Neural progenitor cell (in vitro differentiated cells): Measurements from ENCODE around the gene MYO7B. TPM values are rescaled to one million over a fixed set of nuclear protein-coding genes. Genes with fewer than 3 reads are reported as not detected.

Source experiments
- DNase-seq: peaks from one replicate; pipeline ENCODE4 v3.0.0-alpha.2; 2016; ENCODE audit warnings: low spot score
- H2AFZ ChIP-seq: fragments of 200-600 bp; sonication (generic); replicated peaks from 2 replicates; pipeline ENCODE4 v1.6.1; 2016; ENCODE audit warnings: antibody characterized with exemption
- H3F3A ChIP-seq: fragments of 200-600 bp; sonication (generic); 2 replicates; pipeline ENCODE4 v1.6.1; 2016; ENCODE audit warnings: antibody characterized with exemption, low read depth
- H3K27ac ChIP-seq: fragments of 200-600 bp; sonication (generic); 2 replicates; pipeline ENCODE4 v1.5.1; 2016; ENCODE audit warnings: mild to moderate bottlenecking
- H3K27me3 ChIP-seq: fragments of 200-600 bp; sonication (generic); 2 replicates; pipeline ENCODE4 v1.6.1; 2016; ENCODE audit warnings: mild to moderate bottlenecking, moderate library complexity
- H3K36me3 ChIP-seq: fragments of 200-600 bp; sonication (generic); 2 replicates; pipeline ENCODE4 v1.5.1; 2016
- H3K4me1 ChIP-seq: fragments of 200-600 bp; sonication (generic); 2 replicates; pipeline ENCODE4 v1.6.1; 2016; ENCODE audit warnings: mixed run types
- H3K4me2 ChIP-seq: fragments of 200-600 bp; sonication (generic); 2 replicates; pipeline ENCODE4 v1.6.1; 2016
- H3K4me3 ChIP-seq: fragments of 200-600 bp; sonication (generic); 2 replicates; pipeline ENCODE4 v1.5.1; 2016
- H3K79me2 ChIP-seq: fragments of 200-600 bp; sonication (generic); 2 replicates; pipeline ENCODE4 v1.6.1; 2016; ENCODE audit warnings: low read depth
- H3K9ac ChIP-seq: fragments of 200-600 bp; sonication (generic); 2 replicates; pipeline ENCODE4 v1.6.1; 2016
- H3K9me3 ChIP-seq: fragments of 200-600 bp; sonication (generic); 2 replicates; pipeline ENCODE4 v1.5.1; 2016; ENCODE audit warnings: low read depth
- H4K20me1 ChIP-seq: fragments of 200-600 bp; sonication (generic); 2 replicates; pipeline ENCODE4 v1.6.1; 2016; ENCODE audit warnings: low read depth
- H3K27ac Mint-ChIP-seq: 3 replicates; pipeline ENCODE4 v1.8.0; 2021; ENCODE audit warnings: mixed read lengths
- H3K27me3 Mint-ChIP-seq: 2 replicates; pipeline ENCODE4 v1.8.0; 2022; ENCODE audit warnings: low read depth, mild to moderate bottlenecking, inconsistent platforms, moderate library complexity, mixed read lengths; ENCODE audit not compliant: insufficient read depth
- H3K36me3 Mint-ChIP-seq: 3 replicates; pipeline ENCODE4 v1.8.0; 2021; ENCODE audit warnings: mixed read lengths
- H3K4me1 Mint-ChIP-seq: 3 replicates; pipeline ENCODE4 v1.8.0; 2021; ENCODE audit warnings: mixed read lengths
- H3K4me3 Mint-ChIP-seq: 3 replicates; pipeline ENCODE4 v1.8.0; 2021; ENCODE audit warnings: mild to moderate bottlenecking, moderate library complexity, mixed read lengths
- H3K9me3 Mint-ChIP-seq: 3 replicates; pipeline ENCODE4 v1.8.0; 2020; ENCODE audit warnings: mixed read lengths
- EZH2 ChIP-seq: fragments of 200-600 bp; sonication (generic); IDR thresholded peaks from 2 replicates; pipeline ENCODE4 v1.6.1; 2017; ENCODE audit warnings: antibody characterized with exemption, mild to moderate bottlenecking, moderate library complexity
- EZH2phosphoT487 ChIP-seq: fragments of 200-600 bp; sonication (generic); IDR thresholded peaks from 2 replicates; pipeline ENCODE4 v1.6.1; 2017; ENCODE audit warnings: antibody characterized with exemption
- total RNA-seq: library from RNA; depleted of rRNA; stranded (reverse); fragments of >200 nt; gene quantifications from 2 replicates; pipeline ENCODE4 v1.2.3, GENCODE V29; 2015; ENCODE audit warnings: low replicate concordance
- TF ChIP-seq, protein P1 (sequence below): fragments of 200-600 bp; sonication (generic); IDR thresholded peaks from 2 replicates; pipeline ENCODE4 v1.5.1; 2017; ENCODE audit warnings: antibody characterized with exemption, mild to moderate bottlenecking

The MYO7B gene
- total RNA-seq, 1 donor from 2014 or later = not detected

DNA sequence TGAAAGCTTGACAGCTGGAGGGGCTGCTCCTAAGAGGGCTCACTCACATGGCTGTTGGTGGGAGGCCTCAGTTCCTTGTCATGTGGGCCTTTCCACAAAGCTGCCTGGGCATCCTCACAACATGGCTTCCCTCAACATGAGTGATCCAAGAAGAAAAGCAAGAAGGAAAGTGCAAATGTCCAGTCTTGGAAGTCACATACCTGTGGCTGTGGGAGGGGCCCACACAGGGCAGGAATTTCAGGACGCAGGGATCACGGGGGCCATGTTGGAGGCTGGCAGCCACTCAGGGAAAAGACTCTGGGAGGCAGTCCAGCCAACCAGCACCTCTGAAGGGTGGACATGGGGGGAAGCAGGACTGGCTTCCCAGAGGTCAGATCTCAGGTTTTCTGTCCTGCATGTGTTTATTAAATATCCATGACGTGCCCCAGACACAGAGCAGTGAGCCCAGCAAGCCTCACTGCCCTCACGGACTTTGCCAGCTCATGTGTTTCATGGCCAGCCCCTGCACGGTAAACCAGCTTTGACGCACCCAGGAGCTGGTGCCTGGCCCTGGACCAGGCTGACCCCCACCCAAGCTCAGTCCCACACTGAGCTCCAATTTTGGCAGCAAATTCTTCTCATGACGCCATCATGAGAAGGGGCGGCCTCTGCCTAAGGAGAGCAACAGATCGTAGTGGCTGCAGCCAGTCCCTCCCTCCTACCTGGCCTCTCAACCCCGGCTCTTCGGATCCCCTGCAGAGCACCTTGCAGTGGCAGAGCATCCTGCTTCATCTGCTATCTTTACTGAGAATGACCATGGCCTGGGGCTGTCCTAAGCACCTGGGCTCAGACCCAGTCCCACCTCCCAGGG lies 75.8 kb downstream of the MYO7B start:
- no peaks in the 10 kb centered on the region for H3K27me3 ChIP-seq
- no peak overlapping the region for H3K9ac ChIP-seq
- Mint-ChIP-seq H3K27me3 (peaks cover 2% of the 10 kb centered on the region), H3K4me3 (peak overlapping the region; percentile 46), H3K9me3 (peaks cover 9% of the 10 kb centered on the region), H3K36me3 (no peaks in the 10 kb centered on the region), H3K4me1 (no peaks in the 10 kb centered on the region), H3K27ac (peak overlapping the region; percentile 57)
- no peaks in the 10 kb centered on the region for H3F3A ChIP-seq
- no peak overlapping the region for H2AFZ ChIP-seq
- no peak overlapping the region for H3K27ac ChIP-seq
- no peaks in the 10 kb centered on the region for H4K20me1 ChIP-seq
- peaks cover 7% of the 10 kb centered on the region for H3K4me1 ChIP-seq
- no peak for DNase-seq
- no peaks in the 10 kb centered on the region for H3K79me2 ChIP-seq
- peaks cover 7% of the 10 kb centered on the region for H3K9me3 ChIP-seq
- H3K4me3 ChIP-seq = no peak overlapping the region
- TF ChIP-seq, protein P1, sequence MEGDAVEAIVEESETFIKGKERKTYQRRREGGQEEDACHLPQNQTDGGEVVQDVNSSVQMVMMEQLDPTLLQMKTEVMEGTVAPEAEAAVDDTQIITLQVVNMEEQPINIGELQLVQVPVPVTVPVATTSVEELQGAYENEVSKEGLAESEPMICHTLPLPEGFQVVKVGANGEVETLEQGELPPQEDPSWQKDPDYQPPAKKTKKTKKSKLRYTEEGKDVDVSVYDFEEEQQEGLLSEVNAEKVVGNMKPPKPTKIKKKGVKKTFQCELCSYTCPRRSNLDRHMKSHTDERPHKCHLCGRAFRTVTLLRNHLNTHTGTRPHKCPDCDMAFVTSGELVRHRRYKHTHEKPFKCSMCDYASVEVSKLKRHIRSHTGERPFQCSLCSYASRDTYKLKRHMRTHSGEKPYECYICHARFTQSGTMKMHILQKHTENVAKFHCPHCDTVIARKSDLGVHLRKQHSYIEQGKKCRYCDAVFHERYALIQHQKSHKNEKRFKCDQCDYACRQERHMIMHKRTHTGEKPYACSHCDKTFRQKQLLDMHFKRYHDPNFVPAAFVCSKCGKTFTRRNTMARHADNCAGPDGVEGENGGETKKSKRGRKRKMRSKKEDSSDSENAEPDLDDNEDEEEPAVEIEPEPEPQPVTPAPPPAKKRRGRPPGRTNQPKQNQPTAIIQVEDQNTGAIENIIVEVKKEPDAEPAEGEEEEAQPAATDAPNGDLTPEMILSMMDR = no peak
- TF ChIP-seq EZH2 (no peak), EZH2phosphoT487 (no peak)
- no peak overlapping the region for H3K4me2 ChIP-seq
- no peaks in the 10 kb centered on the region for H3K36me3 ChIP-seq

DNA sequence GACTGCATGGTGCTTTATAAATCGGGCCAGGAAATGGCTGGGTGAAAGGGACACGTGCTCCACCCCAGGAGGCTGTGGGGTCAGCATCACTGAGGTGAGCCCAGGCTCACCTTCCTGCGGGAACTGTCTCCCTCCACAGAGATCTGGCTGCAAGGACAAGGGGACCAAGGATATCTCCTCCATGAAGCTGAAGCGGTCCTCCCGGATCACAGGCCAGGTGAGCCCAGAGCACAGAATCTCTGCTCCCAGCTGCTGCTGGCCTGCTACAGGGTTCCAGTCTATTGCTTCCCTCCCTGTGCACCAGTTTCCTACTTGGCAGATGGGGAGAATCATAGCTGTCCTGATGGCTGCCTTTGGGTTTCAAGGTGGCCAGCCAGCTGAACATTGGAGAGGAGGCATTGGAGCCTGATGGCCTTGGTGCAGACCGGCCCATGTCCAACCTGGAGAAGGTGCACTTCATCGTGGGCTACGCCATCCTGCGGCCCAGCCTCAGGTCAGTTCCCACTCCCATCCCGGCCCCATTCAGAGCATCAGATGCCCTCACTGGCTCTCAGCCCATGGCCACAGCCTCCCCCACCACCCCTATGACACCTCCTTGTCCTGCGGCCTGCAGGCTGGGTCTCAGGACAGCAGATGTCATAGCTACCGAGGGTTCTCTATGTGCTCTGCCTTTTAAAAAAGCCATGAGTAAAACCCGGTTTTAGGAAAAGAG lies 76.8 kb downstream of the MYO7B start:
- no peak for TF ChIP-seq EZH2phosphoT487
- TF ChIP-seq EZH2 = no peak
- TF ChIP-seq, protein P1 = no peak
- Histone ChIP-seq H2AFZ (no peak overlapping the region), H3K4me2 (no peak overlapping the region), H3K9me3 (peaks cover 7% of the 10 kb centered on the region), H3K4me1 (peaks cover 8% of the 10 kb centered on the region), H3F3A (no peaks in the 10 kb centered on the region), H3K79me2 (no peaks in the 10 kb centered on the region), H3K27ac (no peak overlapping the region), H4K20me1 (no peaks in the 10 kb centered on the region), H3K27me3 (no peaks in the 10 kb centered on the region), H3K4me3 (no peak overlapping the region), H3K36me3 (no peaks in the 10 kb centered on the region), H3K9ac (no peak overlapping the region)
- no peak overlapping the region for H3K4me3 Mint-ChIP-seq
- peaks cover 6% of the 10 kb centered on the region for H3K27me3 Mint-ChIP-seq
- no peaks in the 10 kb centered on the region for H3K36me3 Mint-ChIP-seq
- no peak overlapping the region for H3K27ac Mint-ChIP-seq
- H3K9me3 Mint-ChIP-seq = peaks cover 13% of the 10 kb centered on the region
- DNase-seq = no peak
- no peaks in the 10 kb centered on the region for H3K4me1 Mint-ChIP-seq

DNA sequence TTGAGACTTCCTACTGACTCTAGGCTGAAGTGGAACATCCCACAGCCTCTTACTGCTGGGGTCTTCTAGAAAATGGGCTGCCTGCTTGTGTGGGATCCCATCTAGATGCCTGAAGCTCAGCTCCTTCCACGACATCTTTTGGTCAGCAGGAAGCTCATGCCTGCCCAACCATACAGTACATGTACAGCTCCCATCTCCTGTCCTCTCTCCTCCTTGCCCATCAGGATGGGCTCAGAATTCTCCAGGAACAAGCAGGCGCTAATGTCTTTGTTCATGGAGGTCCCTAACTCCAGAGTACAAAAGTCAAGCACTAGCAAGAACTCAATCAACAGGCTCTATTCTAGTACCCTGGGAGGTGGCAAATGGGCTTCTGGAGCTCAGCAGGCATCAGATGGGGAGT lies 78.8 kb downstream of the MYO7B start:
- no peak overlapping the region for H3K27ac ChIP-seq
- H3K4me3 ChIP-seq = no peak overlapping the region
- no peaks in the 10 kb centered on the region for H4K20me1 ChIP-seq
- H3K27me3 Mint-ChIP-seq = peaks cover 6% of the 10 kb centered on the region
- no peak for TF ChIP-seq EZH2phosphoT487
- no peaks in the 10 kb centered on the region for H3K27me3 ChIP-seq
- H3K9me3 ChIP-seq = peaks cover 7% of the 10 kb centered on the region
- no peaks in the 10 kb centered on the region for H3K36me3 ChIP-seq
- peaks cover 8% of the 10 kb centered on the region for H3K4me1 ChIP-seq
- H3K9ac ChIP-seq = no peak overlapping the region
- H3K4me3 Mint-ChIP-seq = no peak overlapping the region
- no peak overlapping the region for H2AFZ ChIP-seq
- H3K79me2 ChIP-seq = no peaks in the 10 kb centered on the region
- no peak for DNase-seq
- H3K36me3 Mint-ChIP-seq = no peaks in the 10 kb centered on the region
- no peak overlapping the region for H3K27ac Mint-ChIP-seq
- no peaks in the 10 kb centered on the region for H3K4me1 Mint-ChIP-seq
- no peak overlapping the region for H3K4me2 ChIP-seq
- H3K9me3 Mint-ChIP-seq = peaks cover 13% of the 10 kb centered on the region
- H3F3A ChIP-seq = no peaks in the 10 kb centered on the region

DNA sequence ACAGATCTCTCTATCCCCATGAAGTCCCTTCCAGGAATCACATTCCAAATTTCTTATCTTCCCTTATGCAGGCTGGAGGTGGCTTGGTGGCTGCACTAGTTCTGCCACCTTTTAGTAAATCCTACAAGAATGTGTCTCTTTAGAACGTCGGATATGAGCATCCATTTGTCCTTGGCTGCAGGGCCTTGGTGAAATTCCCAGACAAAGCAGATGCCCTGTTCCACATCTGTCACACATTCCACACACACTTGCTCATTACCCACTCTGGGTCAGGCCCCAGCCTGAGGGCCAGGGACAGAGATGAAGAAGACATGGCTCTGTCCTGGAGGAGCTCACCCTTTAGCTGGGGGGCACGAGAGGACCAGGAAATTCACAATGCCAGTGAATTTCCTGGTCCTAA lies 79.2 kb downstream of the MYO7B start:
- H3K36me3 ChIP-seq = no peaks in the 10 kb centered on the region
- no peak overlapping the region for H3K9ac ChIP-seq
- peaks cover 8% of the 10 kb centered on the region for H3K4me1 ChIP-seq
- Mint-ChIP-seq H3K27me3 (peaks cover 6% of the 10 kb centered on the region), H3K4me1 (no peaks in the 10 kb centered on the region), H3K36me3 (no peaks in the 10 kb centered on the region), H3K4me3 (no peak overlapping the region), H3K9me3 (peaks cover 13% of the 10 kb centered on the region), H3K27ac (no peak overlapping the region)
- H3K79me2 ChIP-seq = no peaks in the 10 kb centered on the region
- TF ChIP-seq EZH2phosphoT487 (no peak), EZH2 (no peak)
- TF ChIP-seq, protein P1 = no peak
- H3F3A ChIP-seq = no peaks in the 10 kb centered on the region
- no peak overlapping the region for H2AFZ ChIP-seq
- no peak overlapping the region for H3K27ac ChIP-seq
- DNase-seq = no peak
- H3K4me2 ChIP-seq = no peak overlapping the region
- H3K27me3 ChIP-seq = no peaks in the 10 kb centered on the region
- H3K4me3 ChIP-seq = no peak overlapping the region
- peaks cover 7% of the 10 kb centered on the region for H3K9me3 ChIP-seq
- no peaks in the 10 kb centered on the region for H4K20me1 ChIP-seq
